ENCODE results near the gene ITPRIPL2. TPM values are rescaled to one million over a fixed set of nuclear protein-coding genes. Genes with fewer than 3 reads are reported as not detected.

The ITPRIPL2 gene
- total and polyA plus RNA-seq, 2 of the 13 experiments (the other 11 are each of a cell fraction or from before 2014, with no cell fraction given): 5.9 to 12.6 TPM

DNA sequence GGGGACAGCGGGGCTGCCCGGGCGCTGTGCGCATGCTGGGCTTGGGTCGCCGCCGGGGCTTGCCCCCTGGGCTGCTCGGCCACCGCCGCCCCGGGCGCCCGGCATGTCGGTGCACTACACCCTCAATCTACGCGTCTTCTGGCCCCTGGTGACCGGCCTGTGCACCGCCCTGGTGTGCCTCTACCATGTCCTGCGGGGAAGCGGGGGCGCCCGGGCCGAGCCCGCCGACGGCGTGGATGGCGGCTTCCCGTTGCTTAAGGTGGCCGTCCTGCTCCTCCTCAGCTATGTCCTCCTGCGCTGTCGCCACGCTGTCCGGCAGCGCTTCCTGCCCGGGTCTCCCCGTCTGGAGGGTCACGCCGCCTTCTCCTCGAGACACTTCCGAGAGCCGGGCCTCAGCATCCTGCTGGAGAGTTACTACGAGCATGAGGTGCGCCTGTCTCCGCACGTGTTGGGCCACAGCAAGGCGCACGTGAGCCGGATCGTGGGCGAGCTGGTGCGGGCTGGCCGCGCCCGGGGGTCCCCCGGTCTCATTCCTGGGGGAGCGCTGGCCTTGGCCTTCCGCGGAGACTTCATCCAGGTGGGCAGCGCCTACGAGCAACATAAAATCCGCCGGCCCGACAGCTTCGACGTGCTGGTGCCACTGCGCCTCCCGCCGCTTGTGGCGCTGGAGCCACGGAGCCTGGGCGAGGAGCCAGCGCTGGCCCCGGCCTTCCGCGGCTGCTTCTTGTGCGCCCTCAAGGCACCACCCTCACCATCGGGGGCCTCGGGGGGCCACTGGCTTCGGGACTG lies 789 bp downstream of the ITPRIPL2 start (continued):
- TF ChIP-seq, protein P1, sequence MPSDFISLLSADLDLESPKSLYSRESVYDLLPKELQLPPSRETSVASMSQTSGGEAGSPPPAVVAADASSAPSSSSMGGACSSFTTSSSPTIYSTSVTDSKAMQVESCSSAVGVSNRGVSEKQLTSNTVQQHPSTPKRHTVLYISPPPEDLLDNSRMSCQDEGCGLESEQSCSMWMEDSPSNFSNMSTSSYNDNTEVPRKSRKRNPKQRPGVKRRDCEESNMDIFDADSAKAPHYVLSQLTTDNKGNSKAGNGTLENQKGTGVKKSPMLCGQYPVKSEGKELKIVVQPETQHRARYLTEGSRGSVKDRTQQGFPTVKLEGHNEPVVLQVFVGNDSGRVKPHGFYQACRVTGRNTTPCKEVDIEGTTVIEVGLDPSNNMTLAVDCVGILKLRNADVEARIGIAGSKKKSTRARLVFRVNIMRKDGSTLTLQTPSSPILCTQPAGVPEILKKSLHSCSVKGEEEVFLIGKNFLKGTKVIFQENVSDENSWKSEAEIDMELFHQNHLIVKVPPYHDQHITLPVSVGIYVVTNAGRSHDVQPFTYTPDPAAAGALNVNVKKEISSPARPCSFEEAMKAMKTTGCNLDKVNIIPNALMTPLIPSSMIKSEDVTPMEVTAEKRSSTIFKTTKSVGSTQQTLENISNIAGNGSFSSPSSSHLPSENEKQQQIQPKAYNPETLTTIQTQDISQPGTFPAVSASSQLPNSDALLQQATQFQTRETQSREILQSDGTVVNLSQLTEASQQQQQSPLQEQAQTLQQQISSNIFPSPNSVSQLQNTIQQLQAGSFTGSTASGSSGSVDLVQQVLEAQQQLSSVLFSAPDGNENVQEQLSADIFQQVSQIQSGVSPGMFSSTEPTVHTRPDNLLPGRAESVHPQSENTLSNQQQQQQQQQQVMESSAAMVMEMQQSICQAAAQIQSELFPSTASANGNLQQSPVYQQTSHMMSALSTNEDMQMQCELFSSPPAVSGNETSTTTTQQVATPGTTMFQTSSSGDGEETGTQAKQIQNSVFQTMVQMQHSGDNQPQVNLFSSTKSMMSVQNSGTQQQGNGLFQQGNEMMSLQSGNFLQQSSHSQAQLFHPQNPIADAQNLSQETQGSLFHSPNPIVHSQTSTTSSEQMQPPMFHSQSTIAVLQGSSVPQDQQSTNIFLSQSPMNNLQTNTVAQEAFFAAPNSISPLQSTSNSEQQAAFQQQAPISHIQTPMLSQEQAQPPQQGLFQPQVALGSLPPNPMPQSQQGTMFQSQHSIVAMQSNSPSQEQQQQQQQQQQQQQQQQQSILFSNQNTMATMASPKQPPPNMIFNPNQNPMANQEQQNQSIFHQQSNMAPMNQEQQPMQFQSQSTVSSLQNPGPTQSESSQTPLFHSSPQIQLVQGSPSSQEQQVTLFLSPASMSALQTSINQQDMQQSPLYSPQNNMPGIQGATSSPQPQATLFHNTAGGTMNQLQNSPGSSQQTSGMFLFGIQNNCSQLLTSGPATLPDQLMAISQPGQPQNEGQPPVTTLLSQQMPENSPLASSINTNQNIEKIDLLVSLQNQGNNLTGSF (CRISPR knock-in tag; IDR thresholded peaks at IDR 0.05): peak; percentile 73; the same call in 1 of the 2 replicates
- TF ChIP-seq, protein P2, sequence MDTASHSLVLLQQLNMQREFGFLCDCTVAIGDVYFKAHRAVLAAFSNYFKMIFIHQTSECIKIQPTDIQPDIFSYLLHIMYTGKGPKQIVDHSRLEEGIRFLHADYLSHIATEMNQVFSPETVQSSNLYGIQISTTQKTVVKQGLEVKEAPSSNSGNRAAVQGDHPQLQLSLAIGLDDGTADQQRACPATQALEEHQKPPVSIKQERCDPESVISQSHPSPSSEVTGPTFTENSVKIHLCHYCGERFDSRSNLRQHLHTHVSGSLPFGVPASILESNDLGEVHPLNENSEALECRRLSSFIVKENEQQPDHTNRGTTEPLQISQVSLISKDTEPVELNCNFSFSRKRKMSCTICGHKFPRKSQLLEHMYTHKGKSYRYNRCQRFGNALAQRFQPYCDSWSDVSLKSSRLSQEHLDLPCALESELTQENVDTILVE (CRISPR knock-in tag; IDR thresholded peaks at IDR 0.05): no peak
- TF ChIP-seq ZBTB21 (CRISPR knock-in tag; IDR thresholded peaks at IDR 0.05): peak; percentile 24; the same call in 1 of the 2 replicates
- TF ChIP-seq, protein P3, sequence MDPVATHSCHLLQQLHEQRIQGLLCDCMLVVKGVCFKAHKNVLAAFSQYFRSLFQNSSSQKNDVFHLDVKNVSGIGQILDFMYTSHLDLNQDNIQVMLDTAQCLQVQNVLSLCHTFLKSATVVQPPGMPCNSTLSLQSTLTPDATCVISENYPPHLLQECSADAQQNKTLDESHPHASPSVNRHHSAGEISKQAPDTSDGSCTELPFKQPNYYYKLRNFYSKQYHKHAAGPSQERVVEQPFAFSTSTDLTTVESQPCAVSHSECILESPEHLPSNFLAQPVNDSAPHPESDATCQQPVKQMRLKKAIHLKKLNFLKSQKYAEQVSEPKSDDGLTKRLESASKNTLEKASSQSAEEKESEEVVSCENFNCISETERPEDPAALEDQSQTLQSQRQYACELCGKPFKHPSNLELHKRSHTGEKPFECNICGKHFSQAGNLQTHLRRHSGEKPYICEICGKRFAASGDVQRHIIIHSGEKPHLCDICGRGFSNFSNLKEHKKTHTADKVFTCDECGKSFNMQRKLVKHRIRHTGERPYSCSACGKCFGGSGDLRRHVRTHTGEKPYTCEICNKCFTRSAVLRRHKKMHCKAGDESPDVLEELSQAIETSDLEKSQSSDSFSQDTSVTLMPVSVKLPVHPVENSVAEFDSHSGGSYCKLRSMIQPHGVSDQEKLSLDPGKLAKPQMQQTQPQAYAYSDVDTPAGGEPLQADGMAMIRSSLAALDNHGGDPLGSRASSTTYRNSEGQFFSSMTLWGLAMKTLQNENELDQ (CRISPR knock-in tag; IDR thresholded peaks at IDR 0.05; ENCODE audit: borderline replicate concordance): no peak
- TF ChIP-seq, protein P4, sequence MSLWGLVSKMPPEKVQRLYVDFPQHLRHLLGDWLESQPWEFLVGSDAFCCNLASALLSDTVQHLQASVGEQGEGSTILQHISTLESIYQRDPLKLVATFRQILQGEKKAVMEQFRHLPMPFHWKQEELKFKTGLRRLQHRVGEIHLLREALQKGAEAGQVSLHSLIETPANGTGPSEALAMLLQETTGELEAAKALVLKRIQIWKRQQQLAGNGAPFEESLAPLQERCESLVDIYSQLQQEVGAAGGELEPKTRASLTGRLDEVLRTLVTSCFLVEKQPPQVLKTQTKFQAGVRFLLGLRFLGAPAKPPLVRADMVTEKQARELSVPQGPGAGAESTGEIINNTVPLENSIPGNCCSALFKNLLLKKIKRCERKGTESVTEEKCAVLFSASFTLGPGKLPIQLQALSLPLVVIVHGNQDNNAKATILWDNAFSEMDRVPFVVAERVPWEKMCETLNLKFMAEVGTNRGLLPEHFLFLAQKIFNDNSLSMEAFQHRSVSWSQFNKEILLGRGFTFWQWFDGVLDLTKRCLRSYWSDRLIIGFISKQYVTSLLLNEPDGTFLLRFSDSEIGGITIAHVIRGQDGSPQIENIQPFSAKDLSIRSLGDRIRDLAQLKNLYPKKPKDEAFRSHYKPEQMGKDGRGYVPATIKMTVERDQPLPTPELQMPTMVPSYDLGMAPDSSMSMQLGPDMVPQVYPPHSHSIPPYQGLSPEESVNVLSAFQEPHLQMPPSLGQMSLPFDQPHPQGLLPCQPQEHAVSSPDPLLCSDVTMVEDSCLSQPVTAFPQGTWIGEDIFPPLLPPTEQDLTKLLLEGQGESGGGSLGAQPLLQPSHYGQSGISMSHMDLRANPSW (CRISPR knock-in tag; IDR thresholded peaks at IDR 0.05; ENCODE audit: borderline replicate concordance): no peak
- TF ChIP-seq, protein P5, sequence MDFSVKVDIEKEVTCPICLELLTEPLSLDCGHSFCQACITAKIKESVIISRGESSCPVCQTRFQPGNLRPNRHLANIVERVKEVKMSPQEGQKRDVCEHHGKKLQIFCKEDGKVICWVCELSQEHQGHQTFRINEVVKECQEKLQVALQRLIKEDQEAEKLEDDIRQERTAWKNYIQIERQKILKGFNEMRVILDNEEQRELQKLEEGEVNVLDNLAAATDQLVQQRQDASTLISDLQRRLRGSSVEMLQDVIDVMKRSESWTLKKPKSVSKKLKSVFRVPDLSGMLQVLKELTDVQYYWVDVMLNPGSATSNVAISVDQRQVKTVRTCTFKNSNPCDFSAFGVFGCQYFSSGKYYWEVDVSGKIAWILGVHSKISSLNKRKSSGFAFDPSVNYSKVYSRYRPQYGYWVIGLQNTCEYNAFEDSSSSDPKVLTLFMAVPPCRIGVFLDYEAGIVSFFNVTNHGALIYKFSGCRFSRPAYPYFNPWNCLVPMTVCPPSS (IDR thresholded peaks at IDR 0.05): no peak
- no peak for TF ChIP-seq ZBTB7A (CRISPR knock-in tag; IDR thresholded peaks at IDR 0.05)
- no peak for TF ChIP-seq FOSL1 (CRISPR knock-in tag; IDR thresholded peaks at IDR 0.05; ENCODE audit: borderline replicate concordance)
- no peak for TF ChIP-seq CHD2 (IDR thresholded peaks at IDR 0.05; ENCODE audit: low read depth, low read length)
- TF ChIP-seq, protein P6, sequence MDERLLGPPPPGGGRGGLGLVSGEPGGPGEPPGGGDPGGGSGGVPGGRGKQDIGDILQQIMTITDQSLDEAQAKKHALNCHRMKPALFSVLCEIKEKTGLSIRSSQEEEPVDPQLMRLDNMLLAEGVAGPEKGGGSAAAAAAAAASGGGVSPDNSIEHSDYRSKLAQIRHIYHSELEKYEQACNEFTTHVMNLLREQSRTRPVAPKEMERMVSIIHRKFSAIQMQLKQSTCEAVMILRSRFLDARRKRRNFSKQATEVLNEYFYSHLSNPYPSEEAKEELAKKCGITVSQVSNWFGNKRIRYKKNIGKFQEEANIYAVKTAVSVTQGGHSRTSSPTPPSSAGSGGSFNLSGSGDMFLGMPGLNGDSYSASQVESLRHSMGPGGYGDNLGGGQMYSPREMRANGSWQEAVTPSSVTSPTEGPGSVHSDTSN (CRISPR knock-in tag; IDR thresholded peaks at IDR 0.05): no peak
- TF ChIP-seq, protein P7, sequence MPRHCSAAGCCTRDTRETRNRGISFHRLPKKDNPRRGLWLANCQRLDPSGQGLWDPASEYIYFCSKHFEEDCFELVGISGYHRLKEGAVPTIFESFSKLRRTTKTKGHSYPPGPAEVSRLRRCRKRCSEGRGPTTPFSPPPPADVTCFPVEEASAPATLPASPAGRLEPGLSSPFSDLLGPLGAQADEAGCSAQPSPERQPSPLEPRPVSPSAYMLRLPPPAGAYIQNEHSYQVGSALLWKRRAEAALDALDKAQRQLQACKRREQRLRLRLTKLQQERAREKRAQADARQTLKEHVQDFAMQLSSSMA (CRISPR knock-in tag; IDR thresholded peaks at IDR 0.05): no peak
- no peak for TF ChIP-seq CREB1 (IDR thresholded peaks at IDR 0.05)
- TF ChIP-seq CREB1 (CRISPR knock-in tag; IDR thresholded peaks at IDR 0.05): no peak

All from HepG2 (cell line).